Measurements from ENCODE around the gene TEAD4.

Gene TEAD4

GRCh38 chr12:2973566-2973965, 14.4 kb downstream of the TEAD4 start:
- no peaks in the 10 kb centered on the region for H3K36me3 ChIP-seq (ENCODE audit: control insufficient read depth, insufficient read depth, low read length)
- H3K27me3 ChIP-seq (replicated peaks; ENCODE audit: control insufficient read depth, insufficient read depth, low read length) = no peaks in the 10 kb centered on the region
- H3K4me3 ChIP-seq (replicated peaks; ENCODE audit: low read depth, low read length) = no peak overlapping the region
- DNase-seq (ENCODE audit: extremely low read depth, insufficient read length) = no peak
- no peak for TF ChIP-seq CTCF (IDR thresholded peaks at IDR 0.05; ENCODE audit: insufficient read depth, low read length, poor library complexity, severe bottlenecking)

- TF ChIP-seq CTCF (IDR thresholded peaks at IDR 0.05; ENCODE audit: insufficient read depth, low read length, poor library complexity, severe bottlenecking) = no peak
- DNase-seq (ENCODE audit: extremely low read depth, insufficient read length) = no peak
- no peaks in the 10 kb centered on the region for H3K27me3 ChIP-seq (replicated peaks; ENCODE audit: control insufficient read depth, insufficient read depth, low read length)
- H3K36me3 ChIP-seq (ENCODE audit: control insufficient read depth, insufficient read depth, low read length) = no peaks in the 10 kb centered on the region
- no peak overlapping the region for H3K4me3 ChIP-seq (replicated peaks; ENCODE audit: low read depth, low read length)
Measured at GRCh38 chr12:2974560-2974971, 15.4 kb downstream of the TEAD4 start.

GRCh38 chr12:2976581-2976996, 17.4 kb downstream of the TEAD4 start:
- Histone ChIP-seq H3K27me3 (replicated peaks; ENCODE audit: control insufficient read depth, insufficient read depth, low read length) (no peaks in the 10 kb centered on the region), H3K36me3 (ENCODE audit: control insufficient read depth, insufficient read depth, low read length) (no peaks in the 10 kb centered on the region), H3K4me3 (replicated peaks; ENCODE audit: low read depth, low read length) (no peak overlapping the region)
- no peak for TF ChIP-seq CTCF (IDR thresholded peaks at IDR 0.05; ENCODE audit: insufficient read depth, low read length, poor library complexity, severe bottlenecking)
- DNase-seq (ENCODE audit: extremely low read depth, insufficient read length) = no peak

DNA sequence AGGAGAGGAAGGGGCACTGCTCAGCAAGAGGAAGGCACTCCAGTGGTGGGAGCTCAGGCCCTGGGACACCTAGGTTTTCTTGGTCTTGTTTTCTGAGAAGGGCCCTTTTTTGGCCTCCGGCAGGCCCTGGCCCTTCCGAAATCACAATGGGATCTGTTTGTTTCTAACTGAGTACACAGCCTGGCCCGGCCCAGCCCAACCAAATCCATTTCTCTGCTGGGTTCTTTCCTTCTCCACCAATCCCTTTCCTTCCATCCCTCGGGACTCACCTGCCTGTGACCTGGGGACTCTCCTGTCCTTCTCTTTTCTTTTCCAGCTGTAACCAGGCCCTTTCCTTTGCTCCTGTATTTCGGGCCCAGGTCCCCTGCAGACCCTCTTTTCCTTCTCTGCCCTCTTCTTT, 18.6 kb downstream of the TEAD4 start:
- no peaks in the 10 kb centered on the region for H3K27me3 ChIP-seq (replicated peaks; ENCODE audit: control insufficient read depth, insufficient read depth, low read length)
- no peak for DNase-seq (ENCODE audit: extremely low read depth, insufficient read length)
- no peak for TF ChIP-seq CTCF (IDR thresholded peaks at IDR 0.05; ENCODE audit: insufficient read depth, low read length, poor library complexity, severe bottlenecking)
- no peak overlapping the region for H3K4me3 ChIP-seq (replicated peaks; ENCODE audit: low read depth, low read length)
- H3K36me3 ChIP-seq (ENCODE audit: control insufficient read depth, insufficient read depth, low read length) = no peaks in the 10 kb centered on the region

- Histone ChIP-seq H3K27me3 (replicated peaks; ENCODE audit: control insufficient read depth, insufficient read depth, low read length) (no peaks in the 10 kb centered on the region), H3K4me3 (replicated peaks; ENCODE audit: low read depth, low read length) (no peak overlapping the region), H3K36me3 (ENCODE audit: control insufficient read depth, insufficient read depth, low read length) (no peaks in the 10 kb centered on the region)
- DNase-seq (ENCODE audit: extremely low read depth, insufficient read length) = no peak
- TF ChIP-seq CTCF (IDR thresholded peaks at IDR 0.05; ENCODE audit: insufficient read depth, low read length, poor library complexity, severe bottlenecking) = no peak
Measured at GRCh38 chr12:2979806-2980205, 20.6 kb downstream of the TEAD4 start.

- Histone ChIP-seq H3K27me3 (replicated peaks; ENCODE audit: control insufficient read depth, insufficient read depth, low read length) (no peaks in the 10 kb centered on the region), H3K36me3 (ENCODE audit: control insufficient read depth, insufficient read depth, low read length) (no peaks in the 10 kb centered on the region), H3K4me3 (replicated peaks; ENCODE audit: low read depth, low read length) (no peak overlapping the region)
- DNase-seq (ENCODE audit: extremely low read depth, insufficient read length) = no peak
- no peak for TF ChIP-seq CTCF (IDR thresholded peaks at IDR 0.05; ENCODE audit: insufficient read depth, low read length, poor library complexity, severe bottlenecking)
Measured at GRCh38 chr12:2980630-2981029, 21.4 kb downstream of the TEAD4 start.

Measured in GM06990 (cell line).